Measurements from ENCODE around the gene PITPNM3. TPM values are rescaled to one million over a fixed set of nuclear protein-coding genes. Genes with fewer than 3 reads are reported as not detected.
A peak's percentile ranks its signal among the peaks of the same experiment; 100 is the strongest.

PITPNM3 gene
- polyA plus RNA-seq, 10 donors: 3.1 to 5.5 (median 4.6) TPM

DNA sequence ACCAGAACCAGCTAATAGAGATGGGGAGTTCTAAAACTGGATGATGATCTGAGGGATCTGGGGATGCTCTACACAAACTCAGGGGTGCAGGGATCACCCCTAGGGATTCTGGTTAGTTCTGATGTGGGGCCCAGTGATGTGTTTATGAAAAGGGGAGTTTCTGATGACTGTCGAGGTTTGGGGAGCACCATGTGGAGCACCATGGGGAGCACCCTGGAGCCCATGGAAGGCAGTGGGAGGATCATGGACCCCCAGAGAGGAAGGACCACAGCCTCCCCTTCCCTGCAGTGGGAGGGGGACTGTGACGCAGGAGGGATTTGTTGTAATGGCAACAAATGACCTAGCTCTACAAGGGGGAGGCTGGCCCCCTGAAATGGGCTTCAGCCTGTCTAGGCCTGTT is 93.7 kb downstream of the PITPNM3 start:
- DNase-seq: no peak

DNA sequence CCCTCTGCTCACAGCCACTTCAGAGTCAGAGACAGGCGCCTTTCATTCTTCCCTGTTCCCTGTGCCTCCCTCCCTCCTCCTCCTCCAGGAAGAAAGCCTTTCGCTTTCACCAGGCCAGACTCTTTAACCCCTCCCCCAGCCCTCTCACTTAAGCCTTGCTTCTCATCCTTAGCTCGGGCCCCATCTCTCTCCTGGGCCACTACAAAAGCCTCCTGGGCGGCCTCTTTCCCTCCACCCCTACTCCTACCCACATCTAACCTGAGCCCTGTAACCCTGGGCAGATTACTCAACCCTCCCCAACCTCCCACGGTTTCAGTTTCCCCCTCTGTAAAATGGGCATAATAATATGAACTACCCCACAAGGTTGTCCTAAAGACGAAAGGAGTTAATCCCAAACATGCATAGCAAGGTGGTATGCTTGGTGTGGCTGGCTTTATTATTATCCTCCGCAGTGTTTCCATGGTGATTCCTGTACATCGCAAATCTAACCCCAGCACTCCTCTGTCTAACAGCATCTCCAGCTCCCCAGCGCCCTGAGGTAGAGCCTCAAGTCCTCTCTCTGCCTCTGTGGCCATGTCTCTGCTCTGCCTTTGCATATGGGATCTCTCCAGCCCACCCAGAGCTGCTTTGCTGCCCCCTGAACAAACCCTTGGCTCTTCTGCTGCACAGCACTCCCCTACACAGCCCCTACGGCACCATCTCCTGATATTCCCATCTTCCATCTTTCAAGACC is 94.4 kb downstream of the PITPNM3 start:
- no peak for DNase-seq

- no peak for DNase-seq
Measured at GRCh38 chr17:6461246-6461645, 95.1 kb downstream of the PITPNM3 start.

- no peak for DNase-seq
Measured at GRCh38 chr17:6460531-6461161, 95.7 kb downstream of the PITPNM3 start.

GRCh38 chr17:6458460-6458950 is 97.8 kb downstream of the PITPNM3 start:
- no peak for DNase-seq

DNA sequence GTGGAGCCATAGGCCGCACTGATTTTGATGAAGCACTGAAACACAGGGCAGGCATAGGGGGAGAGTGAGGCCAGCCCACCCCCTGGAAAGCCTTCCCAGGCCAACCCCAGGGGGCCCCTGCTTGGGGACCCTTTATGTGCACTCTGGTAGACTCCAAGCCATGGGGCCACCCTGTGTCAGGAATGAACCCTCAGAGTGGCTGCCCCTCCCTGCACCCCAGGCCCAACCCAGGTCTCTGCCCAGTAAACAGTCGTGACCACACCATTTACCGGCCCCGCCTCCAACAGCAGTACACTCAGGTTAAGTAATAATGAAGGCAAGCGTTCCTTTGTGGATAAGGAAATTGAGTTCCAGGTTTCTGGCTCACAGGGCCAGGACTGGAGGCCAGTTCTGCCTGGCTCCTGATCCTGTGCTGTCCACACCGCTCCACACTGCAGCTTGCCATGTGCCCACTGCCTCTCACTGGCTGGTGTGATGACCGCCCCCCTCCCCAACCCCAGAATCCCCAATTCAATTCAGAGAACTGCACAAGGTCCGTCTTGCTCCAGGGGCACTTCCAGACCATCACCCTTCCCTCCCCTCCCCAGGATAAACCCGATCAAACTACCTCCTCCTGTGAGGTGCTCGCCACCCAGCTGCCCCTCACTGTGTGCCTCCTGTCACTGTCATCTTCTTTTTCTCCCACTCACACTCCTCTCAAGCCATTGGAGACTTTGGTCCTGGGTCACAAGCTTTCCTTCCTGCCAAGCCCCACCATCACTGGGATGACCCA is 98.5 kb downstream of the PITPNM3 start:
- no peak for DNase-seq

DNA sequence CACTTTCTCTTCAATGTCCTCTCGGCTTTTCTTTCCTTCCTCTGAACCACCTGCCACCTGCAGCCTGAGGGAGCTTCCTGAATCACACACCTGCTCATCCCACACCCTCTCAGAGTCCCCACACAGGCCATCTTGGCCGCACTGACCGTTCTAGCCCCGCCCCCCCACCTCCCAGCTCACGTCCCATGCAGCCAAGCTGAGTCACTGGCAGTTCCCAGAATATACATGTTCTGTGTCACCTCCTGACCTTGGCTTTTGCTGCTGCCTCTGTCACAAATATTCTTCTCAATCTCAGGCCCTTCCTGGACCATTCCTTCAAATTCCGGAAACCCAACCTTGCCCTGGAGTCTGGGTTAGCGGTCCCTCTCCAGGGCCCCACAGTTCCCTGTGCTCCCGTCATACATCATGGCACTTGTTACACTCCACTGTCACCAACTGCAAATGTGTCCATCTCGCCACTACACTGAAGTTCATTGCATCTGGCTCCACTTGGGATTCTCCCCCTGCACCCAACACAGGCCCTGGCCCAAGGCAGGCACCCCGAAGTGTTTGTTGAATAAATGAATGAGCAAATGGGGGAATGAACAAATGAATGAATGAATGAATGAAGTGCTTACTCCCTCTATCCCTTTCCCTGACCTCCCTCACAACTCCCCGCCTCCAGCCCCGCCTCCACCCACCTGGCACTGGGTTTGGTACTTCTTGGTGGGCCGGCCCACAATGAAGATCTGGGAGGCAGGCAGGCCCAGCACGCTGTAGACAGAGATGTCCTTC is 99.3 kb downstream of the PITPNM3 start:
- no peak for DNase-seq

- no peak for DNase-seq
Measured at GRCh38 chr17:6456321-6456720, 100.0 kb downstream of the PITPNM3 start.

DNA sequence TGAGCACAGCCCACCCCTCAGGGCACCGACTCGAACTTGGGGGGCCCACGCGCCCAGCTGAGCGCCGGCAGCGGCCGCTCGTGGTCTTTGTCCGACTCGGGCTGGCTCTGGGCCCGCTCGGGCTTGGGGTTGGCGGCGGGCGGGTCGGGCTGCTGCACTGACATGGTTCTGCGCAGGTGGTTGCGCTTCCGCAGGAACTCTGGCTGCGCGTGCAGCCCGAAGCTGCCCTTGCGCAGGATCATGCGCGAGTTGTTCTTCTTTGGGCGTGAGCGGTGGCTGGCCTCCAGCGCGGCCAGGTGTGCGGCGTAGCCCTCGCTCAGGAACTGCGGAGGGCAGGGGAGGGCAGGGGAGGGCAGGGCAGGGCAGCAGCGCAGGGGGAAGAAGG is 101.0 kb downstream of the PITPNM3 start:
- peak in 2 of 3 donors; percentile 37 to 74 for DNase-seq

DNA sequence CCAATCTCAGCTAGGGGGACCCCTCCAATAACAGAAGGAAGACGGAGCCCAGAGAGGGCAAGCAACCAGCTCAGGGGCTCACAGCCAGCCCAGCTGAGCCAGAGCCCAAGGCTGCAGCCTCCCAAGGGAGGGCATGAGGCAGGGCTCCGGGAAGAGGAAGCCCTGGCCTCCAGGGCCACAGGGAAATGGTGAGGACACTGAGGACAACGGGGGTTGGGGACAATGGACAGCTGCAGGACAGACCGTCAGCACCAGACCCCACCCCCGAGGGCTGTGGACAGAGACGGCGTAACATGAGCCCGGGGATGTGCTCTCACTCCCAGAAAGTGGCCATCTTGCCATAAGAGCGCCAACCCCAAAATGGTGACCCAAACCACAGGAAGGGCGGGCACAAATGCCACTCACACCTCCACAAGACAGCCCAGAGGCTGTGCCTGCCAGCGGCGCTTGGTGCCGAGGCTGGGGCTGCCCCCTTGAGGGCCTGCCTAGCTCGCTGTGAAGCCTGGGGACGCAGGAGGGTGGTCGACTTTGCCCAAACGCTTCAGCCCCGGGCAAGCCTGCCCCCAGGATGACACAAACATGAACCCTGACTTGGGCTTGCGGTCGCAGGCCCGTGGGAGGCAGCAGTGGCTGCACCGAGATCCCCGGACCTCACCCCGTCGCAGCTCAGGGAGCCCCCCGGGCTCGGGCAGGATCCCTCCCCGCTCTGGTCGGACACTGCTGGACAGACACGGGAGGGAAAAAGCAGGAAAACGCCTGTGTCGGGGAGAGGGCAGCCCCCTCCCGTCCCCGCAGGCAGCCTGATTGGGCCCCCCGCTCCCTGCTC is 101.6 kb downstream of the PITPNM3 start:
- peak in 1 of 3 donors; percentile 33 for DNase-seq

GRCh38 chr17:6453279-6454024 is 102.9 kb downstream of the PITPNM3 start:
- DNase-seq: no peak

DNA sequence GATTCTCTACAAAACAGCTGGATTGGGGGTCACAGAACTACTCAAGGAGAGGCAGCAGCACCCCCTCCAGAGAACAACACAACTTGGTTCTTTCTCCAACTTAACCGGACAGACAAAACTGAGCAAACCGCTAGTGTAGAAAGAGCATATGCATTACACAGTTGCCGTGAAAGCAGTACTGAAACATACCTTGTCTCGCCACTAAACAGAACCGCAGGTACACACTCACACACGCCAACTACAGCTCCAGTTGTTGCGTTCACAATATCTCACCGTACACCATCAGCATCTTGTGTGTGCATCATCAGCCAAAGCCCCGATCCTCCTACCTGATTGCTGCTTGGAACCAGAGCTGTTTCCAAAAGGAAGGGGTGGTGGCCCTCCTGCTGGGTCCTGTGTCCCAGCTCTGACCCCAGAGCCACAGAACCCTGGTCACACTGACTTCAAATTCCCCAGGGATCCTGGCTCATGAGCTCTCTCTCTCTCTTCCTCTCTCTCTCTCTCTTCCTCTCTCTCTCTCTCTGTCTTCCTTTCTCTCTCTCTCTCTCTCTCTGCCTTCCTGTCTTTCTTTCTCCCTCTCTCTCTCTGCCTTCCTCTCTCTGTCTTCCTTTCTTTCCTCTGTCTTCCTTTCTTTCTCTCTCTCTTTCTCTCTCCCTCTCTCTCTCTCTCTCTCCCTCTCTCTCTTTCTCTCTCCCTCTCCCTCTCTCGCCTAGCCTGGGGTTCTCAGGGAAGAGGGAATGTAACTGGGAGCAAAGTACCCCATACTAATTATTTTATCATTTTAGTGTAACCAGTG is 103.7 kb downstream of the PITPNM3 start:
- no peak for DNase-seq

DNA sequence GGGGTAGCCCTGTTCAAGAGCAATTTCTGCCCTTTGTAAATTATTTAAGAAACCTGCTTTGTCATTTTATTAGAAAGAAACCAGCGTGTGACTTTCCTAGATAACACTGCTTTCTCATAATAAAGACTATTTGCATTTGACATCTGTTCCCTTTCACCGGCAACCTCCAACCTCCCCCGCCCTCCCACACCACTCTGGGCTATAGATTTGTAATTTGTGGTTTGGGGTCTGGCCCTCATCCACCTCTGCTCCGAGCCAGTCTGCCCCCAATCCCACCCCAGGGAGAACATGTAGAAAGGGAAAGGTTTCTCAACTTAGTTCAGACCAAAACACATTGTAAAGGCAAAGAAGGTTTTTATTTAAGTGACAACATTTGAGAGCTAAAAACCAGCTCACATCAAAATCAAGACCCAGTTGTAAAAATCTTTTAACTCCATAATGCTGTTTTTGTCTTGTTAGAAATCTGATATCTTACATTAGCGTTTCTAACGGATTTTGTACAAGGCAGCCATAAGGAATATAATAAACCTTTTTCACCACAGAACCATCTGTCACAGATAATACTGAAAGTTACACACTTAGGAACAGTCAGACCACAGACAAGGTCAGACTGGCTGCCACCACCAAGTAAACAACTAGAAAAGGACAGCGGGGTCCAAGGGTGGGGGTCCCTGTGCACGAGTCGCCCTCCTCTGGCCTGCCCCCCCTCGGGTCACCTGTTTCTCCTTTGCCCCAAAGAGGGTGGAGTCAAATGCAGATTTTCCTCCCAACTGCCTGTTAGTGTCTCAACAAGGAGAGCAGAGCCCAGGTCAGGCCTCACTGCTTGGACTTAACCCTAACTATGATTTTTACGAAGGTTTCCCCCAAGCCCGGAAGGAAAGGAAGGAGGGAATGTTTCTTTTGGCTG is 105.2 kb downstream of the PITPNM3 start:
- no peak for DNase-seq

- DNase-seq: no peak
Measured at GRCh38 chr17:6449307-6449706, 107.0 kb downstream of the PITPNM3 start.

DNA sequence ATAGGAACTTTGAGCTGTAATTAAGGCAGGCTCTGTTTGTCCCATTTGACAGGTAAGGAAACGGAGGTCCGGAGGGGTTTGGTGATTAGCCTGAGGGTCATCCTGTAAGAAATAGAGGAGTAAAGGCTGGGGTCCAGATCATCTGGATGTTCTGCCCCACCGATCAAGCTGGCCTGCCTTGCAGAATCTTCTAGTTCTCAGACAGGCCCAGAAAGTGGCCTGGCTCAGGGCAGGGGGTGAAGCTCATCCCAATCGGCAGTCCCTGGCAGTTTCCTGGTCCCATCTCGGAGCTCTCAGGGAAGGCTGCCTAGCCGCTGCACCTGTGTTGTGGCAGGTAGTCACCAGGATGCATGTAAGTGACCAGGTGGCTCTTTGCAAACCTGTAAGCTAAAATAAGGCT is 107.9 kb downstream of the PITPNM3 start:
- no peak for DNase-seq

DNA sequence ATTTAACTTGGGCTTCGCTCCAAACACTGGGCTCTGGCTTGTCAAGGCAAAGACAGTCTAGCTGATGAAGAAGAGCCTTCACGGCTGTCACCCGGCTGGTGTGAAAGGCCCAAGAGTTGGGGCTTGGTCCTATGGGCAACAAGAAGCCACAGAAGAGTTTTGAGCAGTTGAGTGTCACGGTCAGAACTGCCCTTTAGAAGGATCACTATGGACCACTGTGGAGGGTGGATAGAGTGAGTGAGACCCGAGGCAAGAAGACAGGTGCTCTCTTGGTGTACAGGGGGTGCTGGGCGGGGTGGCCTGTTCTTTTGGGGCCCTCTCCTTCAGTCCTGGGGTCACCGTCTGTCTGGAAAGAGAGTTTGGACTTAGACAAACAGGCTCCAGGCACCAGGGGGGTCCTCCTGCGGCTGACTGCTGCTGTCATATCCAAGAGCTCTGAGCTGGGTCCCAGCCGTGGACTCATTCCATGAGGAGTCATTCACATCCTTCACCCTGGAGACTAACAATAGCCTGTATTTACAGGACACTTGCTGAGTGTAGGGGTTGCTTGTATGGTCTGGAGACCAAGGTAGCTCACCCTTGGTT is 109.7 kb downstream of the PITPNM3 start:
- DNase-seq: no peak

DNA sequence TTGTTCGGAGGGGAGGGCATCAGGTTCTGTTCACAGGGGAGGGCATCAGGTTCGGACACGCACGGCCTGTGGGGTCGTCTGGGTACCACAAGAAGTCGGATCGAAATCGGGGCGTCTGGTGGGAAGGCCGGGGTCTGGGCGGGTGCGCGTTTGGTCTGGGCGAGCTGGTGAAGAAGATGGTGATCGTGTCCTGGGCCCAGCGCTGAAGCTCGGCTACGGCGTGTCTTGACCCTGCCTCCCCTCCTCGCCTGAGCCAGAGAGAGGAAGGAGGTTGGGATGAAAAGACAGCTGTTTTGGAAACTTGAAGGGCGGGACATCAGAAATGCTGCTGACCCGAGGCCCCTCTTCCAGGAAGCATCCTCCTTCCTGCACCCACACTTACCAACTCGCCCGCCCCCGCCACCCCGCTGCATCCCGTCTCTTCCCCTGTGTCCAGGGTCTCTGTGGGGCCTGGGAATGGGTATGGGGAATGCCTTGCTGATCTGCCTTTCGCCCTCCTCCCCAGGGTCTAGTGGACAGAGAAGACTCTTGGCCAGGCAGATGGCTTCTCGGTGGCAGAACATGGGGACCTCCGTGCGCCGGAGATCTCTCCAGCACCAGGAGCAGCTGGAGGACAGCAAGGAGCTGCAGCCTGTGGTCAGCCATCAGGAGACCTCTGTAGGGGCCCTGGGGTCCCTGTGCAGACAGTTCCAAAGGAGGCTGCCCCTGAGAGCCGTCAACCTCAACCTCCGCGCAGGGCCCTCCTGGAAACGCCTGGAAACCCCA is 111.6 kb downstream of the PITPNM3 start:
- no peak for DNase-seq

Data from muscle of back (tissue), 11 donors.